ENCODE measurements around the gene EEPD1.

- TF ChIP-seq, protein P1, sequence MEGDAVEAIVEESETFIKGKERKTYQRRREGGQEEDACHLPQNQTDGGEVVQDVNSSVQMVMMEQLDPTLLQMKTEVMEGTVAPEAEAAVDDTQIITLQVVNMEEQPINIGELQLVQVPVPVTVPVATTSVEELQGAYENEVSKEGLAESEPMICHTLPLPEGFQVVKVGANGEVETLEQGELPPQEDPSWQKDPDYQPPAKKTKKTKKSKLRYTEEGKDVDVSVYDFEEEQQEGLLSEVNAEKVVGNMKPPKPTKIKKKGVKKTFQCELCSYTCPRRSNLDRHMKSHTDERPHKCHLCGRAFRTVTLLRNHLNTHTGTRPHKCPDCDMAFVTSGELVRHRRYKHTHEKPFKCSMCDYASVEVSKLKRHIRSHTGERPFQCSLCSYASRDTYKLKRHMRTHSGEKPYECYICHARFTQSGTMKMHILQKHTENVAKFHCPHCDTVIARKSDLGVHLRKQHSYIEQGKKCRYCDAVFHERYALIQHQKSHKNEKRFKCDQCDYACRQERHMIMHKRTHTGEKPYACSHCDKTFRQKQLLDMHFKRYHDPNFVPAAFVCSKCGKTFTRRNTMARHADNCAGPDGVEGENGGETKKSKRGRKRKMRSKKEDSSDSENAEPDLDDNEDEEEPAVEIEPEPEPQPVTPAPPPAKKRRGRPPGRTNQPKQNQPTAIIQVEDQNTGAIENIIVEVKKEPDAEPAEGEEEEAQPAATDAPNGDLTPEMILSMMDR (IDR thresholded peaks at IDR 0.05): no peak
- TF ChIP-seq YY1 (IDR thresholded peaks at IDR 0.05; ENCODE audit: low read depth) (no peak), ELF1 (IDR thresholded peaks at IDR 0.05) (no peak), USF1 (IDR thresholded peaks at IDR 0.05; ENCODE audit: borderline replicate concordance, low read depth) (no peak), TAF1 (IDR thresholded peaks at IDR 0.05; ENCODE audit: borderline replicate concordance, low read depth, low read length) (no peak), REST (IDR thresholded peaks at IDR 0.05; ENCODE audit: low read depth, low read length) (no peak), ZBTB33 (IDR thresholded peaks at IDR 0.05; ENCODE audit: borderline replicate concordance, low read depth) (no peak)
Measured at GRCh38 chr7:36110584-36110983, 42.5 kb upstream of the EEPD1 start.

Data from SK-N-SH (cell line).